Measurements from ENCODE around the gene ICA1.
"Not testable (repeated sequence)": the region's sequence is repeated elsewhere in the genome, so short reads cannot be mapped to it uniquely, and the experiment has no call there.

Gene ICA1

DNA sequence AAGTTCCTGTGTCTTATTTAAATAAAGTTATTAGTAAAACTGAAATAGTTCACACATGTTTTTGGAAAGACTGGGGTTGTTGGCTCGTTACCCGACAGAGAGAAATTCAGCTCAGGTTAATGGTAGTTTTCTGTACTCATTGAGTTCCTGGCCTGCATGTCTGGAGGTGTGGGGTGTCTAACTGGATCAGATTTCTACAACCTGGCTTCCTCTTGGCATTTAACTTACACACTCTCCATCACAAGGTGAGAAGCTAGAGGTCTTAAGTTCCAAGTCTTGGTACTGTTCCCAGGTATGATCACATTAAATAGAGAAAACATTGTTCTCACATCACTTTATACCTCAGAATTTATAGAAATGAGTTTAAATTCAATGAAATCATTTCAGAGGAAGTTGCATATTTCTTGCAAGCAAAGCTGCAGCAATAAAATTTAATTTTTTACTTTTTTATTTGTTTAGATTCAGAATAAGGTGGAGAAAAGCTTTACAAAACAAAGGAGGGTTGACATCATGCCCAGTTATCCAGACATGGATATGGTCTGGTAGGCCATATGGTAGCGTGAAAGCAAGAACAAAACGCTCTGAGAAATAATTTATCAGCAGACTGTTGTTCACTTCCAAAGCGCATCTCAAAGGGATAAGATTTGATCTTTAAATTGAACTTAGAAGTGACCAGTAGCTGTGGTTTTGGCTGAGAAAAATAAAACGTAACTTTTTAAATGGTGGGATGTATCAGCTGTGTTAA lies 172.8 kb downstream of the ICA1 start:
- no peak for DNase-seq

DNA sequence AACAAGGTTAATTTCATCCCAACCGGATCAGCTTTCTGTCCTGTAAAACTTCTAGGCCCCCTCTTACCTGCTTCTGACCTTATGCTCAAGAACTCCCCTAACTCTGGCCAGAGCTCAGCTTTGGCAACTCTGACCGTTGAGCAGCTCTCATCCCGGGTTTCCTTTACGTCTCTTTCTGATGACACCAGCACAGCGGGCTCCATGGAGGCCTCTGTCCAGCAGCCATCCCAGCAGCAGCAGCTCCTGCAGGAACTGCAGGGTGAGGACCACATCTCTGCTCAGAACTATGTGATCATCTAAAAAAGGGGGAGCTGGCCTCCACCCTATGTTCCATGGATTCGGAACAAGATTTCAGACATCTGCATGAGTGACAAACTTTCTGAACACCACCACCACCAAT lies 175.7 kb downstream of the ICA1 start:
- DNase-seq = no peak

GRCh38 chr7:8085420-8085819 lies 176.5 kb downstream of the ICA1 start:
- DNase-seq = no peak

GRCh38 chr7:8084836-8085235 lies 177.1 kb downstream of the ICA1 start:
- DNase-seq = no peak

- no peak for DNase-seq
Observed at GRCh38 chr7:8082762-8083161, 179.2 kb downstream of the ICA1 start.

GRCh38 chr7:8078418-8078817 lies 183.5 kb downstream of the ICA1 start:
- no peak for DNase-seq

GRCh38 chr7:8070451-8071180 lies 191.4 kb downstream of the ICA1 start:
- no peak for DNase-seq

DNA sequence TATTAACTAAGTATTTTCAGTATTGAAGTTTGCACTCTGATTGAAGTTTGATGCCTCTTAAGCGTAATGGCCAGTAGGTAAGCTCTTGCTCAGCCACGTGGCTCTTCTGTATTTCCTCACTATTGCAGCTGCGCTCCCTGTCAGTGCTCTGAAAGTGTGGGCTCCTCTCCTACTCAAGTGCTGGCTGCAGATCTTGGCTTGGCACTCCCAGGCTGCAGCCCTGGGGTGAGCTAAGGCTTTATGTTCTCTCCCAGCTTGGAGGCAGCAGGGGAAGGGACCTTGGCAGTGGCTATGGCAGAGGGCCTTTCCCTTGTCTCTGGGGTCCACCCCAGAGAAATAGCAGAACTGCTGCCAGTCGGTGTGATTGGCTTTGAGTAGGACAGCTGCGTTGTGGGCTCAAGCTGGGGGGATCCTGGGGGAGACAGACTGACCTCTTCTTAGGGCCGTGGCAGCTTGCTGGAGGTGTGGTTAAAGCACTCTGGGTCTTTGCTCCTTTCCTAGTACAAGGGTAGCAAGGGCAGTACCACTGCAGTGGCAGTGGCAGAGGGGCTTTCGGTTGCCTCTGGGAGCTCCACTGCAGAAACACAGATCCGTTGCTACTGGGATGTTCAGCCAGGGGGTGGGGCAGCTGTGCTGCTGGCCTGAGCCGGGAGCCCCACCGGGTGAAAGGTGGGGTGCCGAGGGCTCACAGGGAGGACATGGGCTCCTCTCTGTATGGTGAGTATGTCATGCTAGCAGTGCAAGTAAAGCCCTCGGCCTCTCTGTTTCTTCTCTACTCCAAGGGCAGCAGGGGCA lies 192.9 kb downstream of the ICA1 start:
- no peak for DNase-seq

- no peak for DNase-seq
Observed at GRCh38 chr7:8065356-8065813, 196.6 kb downstream of the ICA1 start.

DNA sequence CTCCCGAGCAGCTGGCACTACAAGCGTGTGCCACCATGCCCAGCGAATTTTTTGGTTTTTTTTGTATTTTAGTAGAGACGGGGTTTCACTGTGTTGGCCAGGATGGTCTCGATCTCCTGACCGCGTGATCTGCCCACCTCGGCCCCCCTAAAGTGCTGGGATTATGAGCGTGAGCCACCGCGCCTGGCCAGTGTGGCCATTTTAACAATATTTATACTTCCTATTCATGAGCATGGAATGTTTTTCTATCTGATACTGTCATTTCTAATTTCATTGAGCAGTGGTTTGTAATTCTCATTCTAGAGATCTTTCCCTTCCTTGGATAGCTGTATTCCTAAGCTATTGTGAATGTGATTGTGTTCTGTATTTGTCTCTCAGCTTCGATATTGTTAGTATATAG lies 197.1 kb downstream of the ICA1 start:
- no peak for DNase-seq

GRCh38 chr7:8063706-8064297 lies 198.2 kb downstream of the ICA1 start:
- no peak for DNase-seq

- not testable (repeated sequence) for DNase-seq
Observed at GRCh38 chr7:8063300-8063699, 198.7 kb downstream of the ICA1 start.

Data from islet precursor cell (in vitro differentiated cells).